H1 (cell line): ENCODE measurements around the gene NXPH1. TPM values are rescaled to one million over a fixed set of nuclear protein-coding genes. Genes with fewer than 3 reads are reported as not detected.

Experiments used
- CTCF ChIA-PET: fragments of 300-600 bp; sonication (Branson Sonifier 250); formaldehyde crosslinking; loops from one replicate; lab custom pipeline; 2021; ENCODE audit not compliant: partially characterized antibody; lab: Charles Lee
- POLR2A ChIA-PET: fragments of 300-600 bp; sonication (Branson Sonifier 250); formaldehyde crosslinking; loops from one replicate; lab custom pipeline; 2021; ENCODE audit warnings: inconsistent platforms; ENCODE audit not compliant: partially characterized antibody; lab: Charles Lee
- DNase-seq, 2 experiments: peaks; one replicate each; pipeline versions ENCODE4 v3.0.0 to v3.0.0-alpha.2; 2010 to 2022; ENCODE audit warnings: low spot score in 2 of 2, low read depth in 1 of 2, mixed read lengths in 1 of 2
- FAIRE-seq: peaks from 2 replicates; lab custom pipeline; 2011; peaks lifted over from hg19 to GRCh38; lab: Jason Lieb, UNC
- H2AFZ ChIP-seq: 2 replicates; pipeline ENCODE4 v1.8.1; 2012; ENCODE audit warnings: low read length, inconsistent platforms
- H2AK5ac ChIP-seq: 2 replicates; pipeline ENCODE4 v1.6.1; 2013; ENCODE audit warnings: low read depth, low read length
- H2BK120ac ChIP-seq: replicated peaks from 2 replicates; pipeline ENCODE3; 2013; ENCODE audit warnings: low read depth, low read length, inconsistent platforms
- H2BK12ac ChIP-seq: 2 replicates; pipeline ENCODE4 v1.6.1; 2013; ENCODE audit warnings: low read depth, low read length
- H2BK15ac ChIP-seq: 2 replicates; pipeline ENCODE4 v1.6.1; 2013; ENCODE audit warnings: low read length
- H2BK20ac ChIP-seq: 2 replicates; pipeline ENCODE4 v1.6.1; 2013; ENCODE audit warnings: low read length
- H2BK5ac ChIP-seq: 2 replicates; pipeline ENCODE4 v1.6.1; 2013; ENCODE audit warnings: low read depth, low read length
- H3K14ac ChIP-seq: 2 replicates; pipeline ENCODE4 v1.6.1; 2013; ENCODE audit warnings: inconsistent platforms; ENCODE audit not compliant: insufficient read length
- H3K18ac ChIP-seq: 2 replicates; pipeline ENCODE4 v1.6.1; 2013; ENCODE audit warnings: low read length; ENCODE audit errors: extremely low read depth
- H3K23ac ChIP-seq: 2 replicates; pipeline ENCODE4 v1.6.1; 2013; ENCODE audit warnings: inconsistent platforms; ENCODE audit not compliant: insufficient read length
- H3K23me2 ChIP-seq: 2 replicates; pipeline ENCODE4 v1.6.1; 2013; ENCODE audit warnings: low read depth, low read length
- H3K27ac ChIP-seq: 2 replicates; pipeline ENCODE4 v1.6.1; 2011; ENCODE audit warnings: low read depth, low read length, inconsistent platforms
- H3K27me3 ChIP-seq, 4 experiments: replicated peaks in 1 of 4; 1 replicate in 1 of 4; 2 replicates in 3 of 4; pipeline versions ENCODE4 v1.6.1 to v1.8.1; 2011 to 2013; ENCODE audit warnings: low read length in 3 of 4, mild to moderate bottlenecking in 3 of 4, inconsistent platforms in 2 of 4, mixed read lengths in 2 of 4, moderate library complexity in 1 of 4; ENCODE audit not compliant: control insufficient read depth in 3 of 4, insufficient read depth in 3 of 4; ENCODE audit errors: extremely low read depth in 1 of 4
- H3K36me3 ChIP-seq, 4 experiments: 2 replicates each; pipeline versions ENCODE4 v1.6.1 to v1.8.1; 2011 to 2013; ENCODE audit warnings: mild to moderate bottlenecking in 4 of 4, low read length in 3 of 4, moderate library complexity in 2 of 4, control low read depth in 1 of 4, inconsistent platforms in 1 of 4; ENCODE audit not compliant: insufficient read depth in 4 of 4, control insufficient read depth in 2 of 4
- H3K4ac ChIP-seq: replicated peaks from 2 replicates; pipeline ENCODE3; 2013; ENCODE audit warnings: low read length, low read depth, mixed read lengths, inconsistent platforms; ENCODE audit not compliant: insufficient read length
- H3K4me1 ChIP-seq, 4 experiments: replicated peaks in 1 of 4; 1 replicate in 1 of 4; 2 replicates in 3 of 4; pipeline versions ENCODE4 v1.6.1 to v1.8.1; 2011 to 2013; ENCODE audit warnings: low read length in 3 of 4, inconsistent platforms in 2 of 4, mixed read lengths in 1 of 4; ENCODE audit not compliant: insufficient read depth in 4 of 4, control insufficient read depth in 3 of 4
- H3K4me2 ChIP-seq, 2 experiments: 2 replicates each; pipeline versions ENCODE4 v1.6.1 to v1.8.1; 2011 to 2013; ENCODE audit warnings: low read depth in 2 of 2, low read length in 2 of 2, control low read depth in 1 of 2, inconsistent platforms in 1 of 2, mild to moderate bottlenecking in 1 of 2; ENCODE audit not compliant: insufficient read depth in 1 of 2
- H3K4me3 ChIP-seq, 4 experiments: fragments of 200-600, 300-600 bp in 1 of 4; sonication (generic), shearing (Covaris generic), sonication (Bioruptor Twin) in 1 of 4; 2 replicates each; pipeline versions ENCODE4 v1.5.1 to v1.8.1; 2011 to 2016; ENCODE audit warnings: low read length in 4 of 4, low read depth in 3 of 4, control low read depth in 2 of 4, inconsistent platforms in 2 of 4, mild to moderate bottlenecking in 2 of 4, mixed read lengths in 1 of 4, moderate library complexity in 1 of 4; ENCODE audit not compliant: insufficient read depth in 2 of 4; ENCODE audit errors: extremely low read depth in 1 of 4
- H3K56ac ChIP-seq: replicated peaks from 2 replicates; pipeline ENCODE3; 2013; ENCODE audit warnings: low read depth, mild to moderate bottlenecking, mixed read lengths, low read length, inconsistent platforms; ENCODE audit not compliant: insufficient read length
- H3K79me1 ChIP-seq: 2 replicates; pipeline ENCODE4 v1.6.1; 2013; ENCODE audit warnings: low read depth, low read length, control low read depth
- H3K79me2 ChIP-seq, 2 experiments: 2 replicates each; pipeline versions ENCODE4 v1.6.1 to v1.8.1; 2012 to 2013; ENCODE audit warnings: low read length in 2 of 2, mild to moderate bottlenecking in 2 of 2, inconsistent platforms in 1 of 2; ENCODE audit not compliant: insufficient read depth in 2 of 2, control insufficient read depth in 1 of 2
- H3K9ac ChIP-seq, 4 experiments: replicated peaks in 1 of 4; 1 replicate in 1 of 4; 2 replicates in 3 of 4; pipeline versions ENCODE4 v1.6.1 to v1.8.1; 2011 to 2013; ENCODE audit warnings: low read depth in 3 of 4, low read length in 3 of 4, control low read depth in 2 of 4, mild to moderate bottlenecking in 2 of 4, moderate library complexity in 2 of 4, inconsistent platforms in 1 of 4; ENCODE audit errors: extremely low read depth in 1 of 4
- H3K9me3 ChIP-seq, 2 experiments: 2 replicates each; pipeline versions ENCODE4 v1.6.1 to v1.8.1; 2012 to 2013; ENCODE audit warnings: mild to moderate bottlenecking in 2 of 2, moderate library complexity in 2 of 2, control low read depth in 1 of 2, inconsistent platforms in 1 of 2, low read depth in 1 of 2, low read length in 1 of 2, mixed read lengths in 1 of 2; ENCODE audit not compliant: insufficient read depth in 2 of 2
- H4K20me1 ChIP-seq, 2 experiments: replicated peaks in 1 of 2; 2 replicates each; pipeline versions ENCODE3 to v1.8.1; 2011 to 2013; ENCODE audit warnings: inconsistent platforms in 2 of 2, low read length in 2 of 2, mild to moderate bottlenecking in 1 of 2; ENCODE audit not compliant: insufficient read depth in 2 of 2, control insufficient read depth in 1 of 2
- H4K5ac ChIP-seq: 2 replicates; pipeline ENCODE4 v1.6.1; 2013; ENCODE audit warnings: low read length, low read depth, mixed read lengths, inconsistent platforms; ENCODE audit not compliant: insufficient read length
- H4K8ac ChIP-seq: 2 replicates; pipeline ENCODE4 v1.8.0; 2013; ENCODE audit warnings: mild to moderate bottlenecking, moderate library complexity, low read length, inconsistent platforms; ENCODE audit not compliant: insufficient read depth; ENCODE audit errors: extremely low read depth
- H4K91ac ChIP-seq: replicated peaks from 2 replicates; pipeline ENCODE3; 2013; ENCODE audit warnings: low read length, mixed read lengths, inconsistent platforms; ENCODE audit not compliant: insufficient read length
- CBX8 ChIP-seq: fragments of 300-800, 300-1000 bp; sonication (generic); IDR thresholded peaks from 2 replicates; pipeline ENCODE4 v1.7.1; 2016; ENCODE audit warnings: low read depth, low read length, borderline replicate concordance
- CTBP2 ChIP-seq: IDR thresholded peaks from 2 replicates; pipeline ENCODE4 v1.7.0; 2011; ENCODE audit warnings: borderline replicate concordance, mild to moderate bottlenecking, moderate library complexity, mixed read lengths, low read length; ENCODE audit not compliant: insufficient read depth, insufficient read length
- EP300 ChIP-seq, 2 experiments: IDR thresholded peaks; 1 replicate in 1 of 2; 2 replicates in 1 of 2; pipeline ENCODE4 v1.6.1; 2011 to 2012; ENCODE audit warnings: low read depth in 2 of 2, low read length in 2 of 2, mild to moderate bottlenecking in 2 of 2, borderline replicate concordance in 1 of 2, inconsistent platforms in 1 of 2, moderate library complexity in 1 of 2
- HDAC2 ChIP-seq, 2 experiments: fragments of 300-600 bp in 1 of 2; sonication (generic) in 1 of 2; IDR thresholded peaks; 2 replicates each; pipeline ENCODE4 v1.6.1; 2011 to 2012; ENCODE audit warnings: low read depth in 2 of 2, low read length in 2 of 2, mild to moderate bottlenecking in 2 of 2, moderate library complexity in 2 of 2, borderline replicate concordance in 1 of 2, inconsistent platforms in 1 of 2
- JUND ChIP-seq: IDR thresholded peaks from 2 replicates; pipeline ENCODE4 v1.6.1; 2011; ENCODE audit warnings: mild to moderate bottlenecking, improper control_type of control experiment, low read length
- KDM1A ChIP-seq: fragments of 200-600, 300-600 bp; sonication (generic); IDR thresholded peaks from 2 replicates; pipeline ENCODE4 v1.7.1; 2016; ENCODE audit warnings: mild to moderate bottlenecking, low read length, borderline replicate concordance
- PHF8 ChIP-seq: fragments of 200-600 bp; sonication (generic); conservative IDR thresholded peaks from 2 replicates; pipeline ENCODE4 v1.7.1; 2012; ENCODE audit warnings: low read depth, mild to moderate bottlenecking, inconsistent platforms, low read length, moderate library complexity
- RAD21 ChIP-seq, 2 experiments: IDR thresholded peaks in 1 of 2; conservative IDR thresholded peaks in 1 of 2; 2 replicates each; pipeline ENCODE4 v1.6.1; 2011; ENCODE audit warnings: low read depth in 2 of 2, low read length in 2 of 2, improper control_type of control experiment in 1 of 2, inconsistent platforms in 1 of 2, mild to moderate bottlenecking in 1 of 2, moderate library complexity in 1 of 2
- RFX5 ChIP-seq: IDR thresholded peaks from 2 replicates; pipeline ENCODE4 v1.6.1; 2011; ENCODE audit warnings: low read depth, low read length, improper control_type of control experiment, borderline replicate concordance
- TAF1 ChIP-seq: IDR thresholded peaks from 2 replicates; pipeline ENCODE4 v1.6.1; 2011; ENCODE audit warnings: mild to moderate bottlenecking, low read depth, low read length
- WGBS, 2 experiments: shearing (Covaris generic) in 1 of 2; methylation state at CpG; one replicate each; pipeline versions ENCODE4 v1.1.6 to v1.1.7; 2013 to 2015; ENCODE audit warnings: low lambda C conversion rate in 2 of 2, mixed read lengths in 2 of 2, inconsistent platforms in 1 of 2, low coverage in 1 of 2, missing lambda C conversion rate in 1 of 2; ENCODE audit not compliant: insufficient replicate concordance in 2 of 2, insufficient coverage in 1 of 2, insufficient read length in 1 of 2; ENCODE audit errors: extremely low coverage in 1 of 2, missing lambda C conversion rate in 1 of 2; 5-methylcytosine and 5-hydroxymethylcytosine counted together
- polyA plus RNA-seq, 7 experiments: library from polyadenylated mRNA; depleted of rRNA in 3 of 7; stranded (reverse) in 5 of 7; unstranded in 2 of 7; fragments of >200 nt in 5 of 7; fragments of 200-250 nt in 2 of 7; gene quantifications; 1 replicate in 5 of 7; 2 replicates in 1 of 7; 4 replicates in 1 of 7; pipeline versions ENCODE4 v1.2.1 to v1.2.3, GENCODE V29; 2011 to 2013; ENCODE audit warnings: missing spikeins in 2 of 7, mixed read lengths in 2 of 7
- total RNA-seq: library from RNA; stranded (reverse); fragmentation: NEBNext Ultra II Directional; extraction: Animal tissue kit (Norgen Biotek cat#: 25700); gene quantifications from 2 replicates; pipeline ENCODE4 v1.2.1, GENCODE V29; 2021

Gene NXPH1
- total and polyA plus RNA-seq, 2 of the 8 experiments (the other 6 are each of a cell fraction or from before 2014, with no cell fraction given) = 0.14 to 1.0 TPM

GRCh38 chr7:8465338-8465737 lies 31.9 kb downstream of the NXPH1 start:
- Histone ChIP-seq H3K4ac (no peak overlapping the region), H3K4me1 (no peaks in the 10 kb centered on the region), H3K27me3 (peaks cover 0 to 1% (median 0%) of the 10 kb centered on the region in 4 experiments; a peak in 1 of 7 replicates), H2BK20ac (no peak overlapping the region), H3K9me3 (no peaks in the 10 kb centered on the region), H3K4me3 (no peak overlapping the region), H4K8ac (no peak overlapping the region), H3K36me3 (no peaks in the 10 kb centered on the region), H3K27ac (no peak overlapping the region), H2BK15ac (no peak overlapping the region), H3K4me2 (no peak overlapping the region), H3K18ac (no peak overlapping the region), H2BK120ac (no peak overlapping the region), H3K23me2 (no peaks in the 10 kb centered on the region), H3K9ac (no peak overlapping the region), H2BK5ac (no peak overlapping the region), H4K20me1 (no peaks in the 10 kb centered on the region), H3K79me1 (no peaks in the 10 kb centered on the region), H3K56ac (no peak overlapping the region), H4K5ac (no peak overlapping the region), H4K91ac (no peak overlapping the region), H3K79me2 (no peaks in the 10 kb centered on the region), H3K14ac (no peak overlapping the region), H2AFZ (no peak overlapping the region), H2AK5ac (no peak overlapping the region), H2BK12ac (no peak overlapping the region), H3K23ac (no peak overlapping the region)
- FAIRE-seq (no peak), DNase-seq (no peak)
- CTCF ChIA-PET = interaction anchor here (0.7 to 1.4 kb wide), 3 partner anchors 18 to 24 kb away, joined by 3 to 4 read pairs (median 4); no protein-coding TSS in a partner anchor
- no peak for TF ChIP-seq PHF8
- TF ChIP-seq CBX8 = no peak
- TF ChIP-seq HDAC2 (IDR thresholded peaks at IDR 0.05; ENCODE audit: borderline replicate concordance in 1 of 2, low read depth in 2 of 2, low read length in 2 of 2) = no peak
- no peak for TF ChIP-seq RAD21 (IDR thresholded peaks at IDR 0.05 in 1 of 2, conservative IDR thresholded peaks at IDR 0.05 in 1 of 2; ENCODE audit: low read depth in 2 of 2, low read length in 2 of 2)
- TF ChIP-seq CTBP2 = no peak
- TF ChIP-seq TAF1 = no peak
- no peak for TF ChIP-seq KDM1A
- no peak for TF ChIP-seq EP300 (IDR thresholded peaks at IDR 0.05; ENCODE audit: borderline replicate concordance in 1 of 2, low read depth in 2 of 2, low read length in 2 of 2)
- no peak for TF ChIP-seq JUND
- TF ChIP-seq RFX5 = no peak
- WGBS, 2 experiments = 93% methylated on average over 4 of the region's 4 CpGs; no CpG with 5 or more reads in 1 of the 2 experiments
- POLR2A ChIA-PET = no interaction called here
